ENCODE data around the gene ISM1.

DNA sequence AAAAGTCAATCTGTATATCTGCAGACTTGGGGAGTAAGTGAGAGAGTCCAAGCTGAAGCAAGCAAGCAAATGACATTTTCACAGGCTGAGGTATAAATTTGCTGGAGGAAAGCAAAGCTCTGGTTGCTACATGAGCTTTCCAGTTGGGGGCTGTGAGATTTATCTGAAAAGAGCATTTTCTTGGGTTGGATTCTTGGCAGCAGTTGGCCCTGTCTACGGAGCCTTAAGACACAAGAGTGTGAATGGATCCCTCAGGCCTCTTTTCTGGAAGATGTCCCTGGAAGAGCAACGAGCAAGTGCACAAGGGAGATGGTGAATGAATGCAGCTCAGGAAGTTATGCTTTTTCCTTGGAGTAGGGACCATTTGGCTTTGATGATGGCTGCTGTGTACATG, 30.8 kb downstream of the ISM1 start:
- TF ChIP-seq, protein P1, sequence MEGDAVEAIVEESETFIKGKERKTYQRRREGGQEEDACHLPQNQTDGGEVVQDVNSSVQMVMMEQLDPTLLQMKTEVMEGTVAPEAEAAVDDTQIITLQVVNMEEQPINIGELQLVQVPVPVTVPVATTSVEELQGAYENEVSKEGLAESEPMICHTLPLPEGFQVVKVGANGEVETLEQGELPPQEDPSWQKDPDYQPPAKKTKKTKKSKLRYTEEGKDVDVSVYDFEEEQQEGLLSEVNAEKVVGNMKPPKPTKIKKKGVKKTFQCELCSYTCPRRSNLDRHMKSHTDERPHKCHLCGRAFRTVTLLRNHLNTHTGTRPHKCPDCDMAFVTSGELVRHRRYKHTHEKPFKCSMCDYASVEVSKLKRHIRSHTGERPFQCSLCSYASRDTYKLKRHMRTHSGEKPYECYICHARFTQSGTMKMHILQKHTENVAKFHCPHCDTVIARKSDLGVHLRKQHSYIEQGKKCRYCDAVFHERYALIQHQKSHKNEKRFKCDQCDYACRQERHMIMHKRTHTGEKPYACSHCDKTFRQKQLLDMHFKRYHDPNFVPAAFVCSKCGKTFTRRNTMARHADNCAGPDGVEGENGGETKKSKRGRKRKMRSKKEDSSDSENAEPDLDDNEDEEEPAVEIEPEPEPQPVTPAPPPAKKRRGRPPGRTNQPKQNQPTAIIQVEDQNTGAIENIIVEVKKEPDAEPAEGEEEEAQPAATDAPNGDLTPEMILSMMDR (IDR thresholded peaks at IDR 0.05; ENCODE audit: low read length): no peak
- TF ChIP-seq EZH2phosphoT487 (IDR thresholded peaks at IDR 0.05; ENCODE audit: low read length): no peak
- TF ChIP-seq EZH2 (optimal IDR thresholded peaks at IDR 0.05; ENCODE audit: low read depth, low read length): no peak

All from MM.1S (cell line).